SK-N-SH (cell line): ENCODE data around the gene ZNF544.

Experiments used
- CTCF ChIP-seq: fragments of 200-600 bp; sonication (generic); IDR thresholded peaks from 2 replicates; pipeline ENCODE4 v1.6.1; 2017; ENCODE audit warnings: antibody characterized with exemption, mild to moderate bottlenecking, moderate library complexity
- MAX ChIP-seq: IDR thresholded peaks from 2 replicates; pipeline ENCODE4 v1.4.0; 2012; ENCODE audit warnings: low read depth
- MXI1 ChIP-seq: IDR thresholded peaks from 2 replicates; pipeline ENCODE4 v1.6.1; 2012; ENCODE audit warnings: mild to moderate bottlenecking, low read depth, low read length, improper control_type of control experiment
- POLR2AphosphoS5 ChIP-seq: IDR thresholded peaks from 2 replicates; pipeline ENCODE4 v1.6.1; 2012; ENCODE audit warnings: low read depth, low read length
- RAD21 ChIP-seq: IDR thresholded peaks from 2 replicates; pipeline ENCODE4 v1.6.1; 2012; ENCODE audit warnings: mild to moderate bottlenecking, low read length
- SIN3A ChIP-seq: IDR thresholded peaks from 2 replicates; pipeline ENCODE4 v1.6.1; 2012; ENCODE audit warnings: low read depth, mild to moderate bottlenecking, low read length, moderate library complexity, borderline replicate concordance
- USF2 ChIP-seq: fragments of 150-350 bp; IDR thresholded peaks from 2 replicates; pipeline ENCODE4 v1.6.1; 2017; ENCODE audit warnings: antibody characterized with exemption, low read length, low read depth, borderline replicate concordance
- YY1 ChIP-seq: IDR thresholded peaks from 2 replicates; pipeline ENCODE4 v1.4.0; 2012; ENCODE audit warnings: low read depth, mild to moderate bottlenecking

- TF ChIP-seq POLR2AphosphoS5, result no peak
- TF ChIP-seq SIN3A, result no peak
- TF ChIP-seq RAD21, result no peak
- TF ChIP-seq USF2, result no peak
- no peak for TF ChIP-seq CTCF
- no peak for TF ChIP-seq MXI1
- TF ChIP-seq MAX, result no peak
- TF ChIP-seq YY1, result no peak
Observed at GRCh38 chr19:58248886-58249285, 20.2 kb downstream of the ZNF544 start.
